Osteocyte (in vitro differentiated cells): Measurements from ENCODE around the gene TUNAR. TPM values are rescaled to one million over a fixed set of nuclear protein-coding genes. Genes with fewer than 3 reads are reported as not detected.

ENCODE experiments used
- DNase-seq: peaks from one replicate; pipeline ENCODE4 v3.0.0; 2021; ENCODE audit warnings: mixed read lengths; ENCODE audit not compliant: unreplicated experiment; ENCODE audit errors: extremely low spot score
- H3K27ac Mint-ChIP-seq: one replicate; pipeline ENCODE4 v1.8.0; 2021; ENCODE audit warnings: mild to moderate bottlenecking, mixed read lengths; ENCODE audit not compliant: unreplicated experiment
- H3K27me3 Mint-ChIP-seq: one replicate; pipeline ENCODE4 v1.8.0; 2021; ENCODE audit warnings: mixed read lengths; ENCODE audit not compliant: unreplicated experiment
- H3K36me3 Mint-ChIP-seq: one replicate; pipeline ENCODE4 v1.8.0; 2021; ENCODE audit warnings: mixed read lengths; ENCODE audit not compliant: unreplicated experiment
- H3K4me1 Mint-ChIP-seq: one replicate; pipeline ENCODE4 v1.8.0; 2021; ENCODE audit warnings: mixed read lengths; ENCODE audit not compliant: unreplicated experiment
- H3K4me3 Mint-ChIP-seq: one replicate; pipeline ENCODE4 v1.8.0; 2021; ENCODE audit warnings: mild to moderate bottlenecking, moderate library complexity, mixed read lengths; ENCODE audit not compliant: unreplicated experiment
- H3K9me3 Mint-ChIP-seq: one replicate; pipeline ENCODE4 v1.8.0; 2021; ENCODE audit warnings: mixed read lengths; ENCODE audit not compliant: unreplicated experiment
- total RNA-seq: library from RNA; stranded (reverse); gene quantifications from 2 replicates; pipeline ENCODE4 v1.2.1, GENCODE V29; 2021
- TF ChIP-seq, protein P1 (sequence below): fragments of 200-600 bp; sonication (generic); IDR thresholded peaks from 2 replicates; pipeline ENCODE4 v1.5.0; 2021; ENCODE audit warnings: antibody characterized with exemption, mild to moderate bottlenecking, moderate library complexity

The TUNAR gene
- total RNA-seq, 1 donor from 2014 or later, result 0.27 TPM

DNA sequence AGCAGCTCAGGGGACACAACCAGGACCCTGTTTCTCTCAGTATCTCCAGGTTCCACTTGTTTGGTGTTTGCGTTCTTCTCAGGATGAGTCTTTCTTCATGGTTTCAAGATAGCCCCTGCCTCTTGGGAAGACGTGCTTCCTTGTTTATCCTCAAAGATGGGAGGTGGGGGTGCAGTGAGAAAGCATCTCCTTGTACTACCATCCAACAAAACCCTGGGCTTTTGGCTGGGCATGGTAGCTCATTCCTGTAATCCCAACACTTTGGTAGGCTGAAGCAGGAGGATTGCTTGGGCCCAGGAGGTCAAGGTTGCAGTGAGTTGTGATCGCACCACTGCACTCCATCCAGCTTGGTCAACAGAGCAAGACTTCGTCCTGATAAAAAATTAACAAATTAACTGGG, 21.0 kb upstream of the TUNAR start:
- H3K27ac Mint-ChIP-seq, result no peak overlapping the region
- TF ChIP-seq, protein P1, sequence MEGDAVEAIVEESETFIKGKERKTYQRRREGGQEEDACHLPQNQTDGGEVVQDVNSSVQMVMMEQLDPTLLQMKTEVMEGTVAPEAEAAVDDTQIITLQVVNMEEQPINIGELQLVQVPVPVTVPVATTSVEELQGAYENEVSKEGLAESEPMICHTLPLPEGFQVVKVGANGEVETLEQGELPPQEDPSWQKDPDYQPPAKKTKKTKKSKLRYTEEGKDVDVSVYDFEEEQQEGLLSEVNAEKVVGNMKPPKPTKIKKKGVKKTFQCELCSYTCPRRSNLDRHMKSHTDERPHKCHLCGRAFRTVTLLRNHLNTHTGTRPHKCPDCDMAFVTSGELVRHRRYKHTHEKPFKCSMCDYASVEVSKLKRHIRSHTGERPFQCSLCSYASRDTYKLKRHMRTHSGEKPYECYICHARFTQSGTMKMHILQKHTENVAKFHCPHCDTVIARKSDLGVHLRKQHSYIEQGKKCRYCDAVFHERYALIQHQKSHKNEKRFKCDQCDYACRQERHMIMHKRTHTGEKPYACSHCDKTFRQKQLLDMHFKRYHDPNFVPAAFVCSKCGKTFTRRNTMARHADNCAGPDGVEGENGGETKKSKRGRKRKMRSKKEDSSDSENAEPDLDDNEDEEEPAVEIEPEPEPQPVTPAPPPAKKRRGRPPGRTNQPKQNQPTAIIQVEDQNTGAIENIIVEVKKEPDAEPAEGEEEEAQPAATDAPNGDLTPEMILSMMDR, result no peak
- peaks cover 4% of the 10 kb centered on the region for H3K9me3 Mint-ChIP-seq
- no peak overlapping the region for H3K4me3 Mint-ChIP-seq
- no peaks in the 10 kb centered on the region for H3K4me1 Mint-ChIP-seq
- H3K36me3 Mint-ChIP-seq, result no peaks in the 10 kb centered on the region
- peaks cover 6% of the 10 kb centered on the region for H3K27me3 Mint-ChIP-seq
- DNase-seq, result no peak

DNA sequence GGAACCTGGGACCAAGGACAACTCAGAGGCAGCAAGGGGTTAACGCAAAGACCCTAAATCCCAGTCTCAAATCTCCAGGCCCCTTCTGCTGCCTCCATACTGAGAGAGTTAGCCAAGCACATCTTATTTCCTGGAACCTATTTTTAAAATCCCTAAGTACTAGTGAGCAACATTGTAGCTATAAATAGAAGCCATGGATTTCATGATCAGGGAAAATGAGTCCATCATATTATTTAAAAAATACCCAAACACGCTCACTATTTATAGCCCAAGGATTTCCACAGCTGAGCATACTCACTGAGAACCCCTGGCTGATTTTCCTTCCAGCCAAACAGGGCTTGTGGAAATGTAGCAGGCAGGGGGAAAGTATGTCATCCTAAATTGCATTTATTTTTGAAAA, 19.4 kb upstream of the TUNAR start:
- H3K27ac Mint-ChIP-seq, result no peak overlapping the region
- no peaks in the 10 kb centered on the region for H3K9me3 Mint-ChIP-seq
- TF ChIP-seq, protein P1, result no peak
- peaks cover 6% of the 10 kb centered on the region for H3K27me3 Mint-ChIP-seq
- H3K36me3 Mint-ChIP-seq, result no peaks in the 10 kb centered on the region
- no peak for DNase-seq
- no peaks in the 10 kb centered on the region for H3K4me1 Mint-ChIP-seq
- no peak overlapping the region for H3K4me3 Mint-ChIP-seq

DNA sequence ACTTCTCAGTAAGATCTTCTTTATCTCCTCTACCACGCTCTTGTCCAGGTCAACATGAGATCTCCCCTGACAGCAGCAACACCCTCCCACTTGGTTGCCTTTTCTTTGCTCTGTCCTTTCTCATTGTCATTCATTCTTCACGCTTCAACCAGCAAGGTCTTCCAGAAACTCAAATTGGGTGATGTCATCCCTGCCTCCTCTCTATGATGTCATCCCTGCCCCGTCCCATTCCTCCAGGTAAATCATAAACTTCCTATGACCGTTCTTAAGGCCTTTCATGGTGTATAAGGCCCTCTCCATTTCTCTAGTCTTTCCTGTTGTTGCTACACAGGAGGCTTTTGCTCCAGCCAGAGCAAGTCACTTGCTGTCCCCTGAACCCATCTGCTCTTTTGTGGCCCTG, 17.7 kb upstream of the TUNAR start:
- no peak overlapping the region for H3K27ac Mint-ChIP-seq
- H3K9me3 Mint-ChIP-seq, result no peaks in the 10 kb centered on the region
- H3K36me3 Mint-ChIP-seq, result no peaks in the 10 kb centered on the region
- no peaks in the 10 kb centered on the region for H3K4me1 Mint-ChIP-seq
- DNase-seq, result no peak
- peaks cover 3% of the 10 kb centered on the region for H3K27me3 Mint-ChIP-seq
- TF ChIP-seq, protein P1, result no peak
- H3K4me3 Mint-ChIP-seq, result no peak overlapping the region

DNA sequence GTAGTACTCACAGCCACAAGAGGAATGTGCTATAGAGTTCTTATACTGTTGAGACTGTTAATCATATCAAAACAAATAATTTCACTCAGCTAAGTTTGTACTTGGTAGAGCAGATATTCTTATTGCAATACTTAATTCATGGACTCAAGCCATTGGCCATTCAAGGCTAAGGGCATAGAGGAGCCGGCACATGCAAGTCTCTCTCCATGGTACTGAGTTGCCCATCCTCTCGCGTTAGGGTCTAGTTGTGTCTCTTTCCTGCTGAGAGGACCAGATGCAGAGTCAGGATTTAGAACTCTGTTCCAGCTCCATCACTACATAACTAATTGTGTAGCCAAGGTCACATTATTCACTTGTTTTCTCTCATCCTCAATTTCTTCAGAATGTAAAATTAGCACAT, 14.4 kb upstream of the TUNAR start:
- DNase-seq, result no peak
- no peaks in the 10 kb centered on the region for H3K36me3 Mint-ChIP-seq
- H3K9me3 Mint-ChIP-seq, result peaks cover 3% of the 10 kb centered on the region
- H3K4me3 Mint-ChIP-seq, result no peak overlapping the region
- H3K27me3 Mint-ChIP-seq, result peaks cover 8% of the 10 kb centered on the region
- no peak overlapping the region for H3K27ac Mint-ChIP-seq
- no peaks in the 10 kb centered on the region for H3K4me1 Mint-ChIP-seq
- TF ChIP-seq, protein P1, result no peak

DNA sequence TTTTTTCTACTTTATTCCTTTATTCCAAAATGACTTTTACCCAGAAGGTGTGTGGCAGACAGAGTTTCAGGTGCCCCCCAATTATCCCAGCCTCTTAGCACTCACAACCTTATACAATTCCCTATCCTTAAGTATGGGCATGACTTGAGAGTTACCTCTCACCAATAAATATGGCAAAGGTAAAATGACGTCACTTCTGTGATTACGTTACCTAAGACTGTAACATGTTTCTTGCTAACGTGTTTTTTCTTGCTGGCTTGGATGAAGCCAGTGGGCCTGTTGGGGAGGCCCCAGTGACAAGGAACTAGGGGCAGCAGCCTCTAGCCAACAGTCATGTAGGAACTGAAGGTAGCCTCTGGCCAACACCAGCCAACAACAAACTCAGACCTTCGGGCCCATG, 13.3 kb upstream of the TUNAR start:
- H3K36me3 Mint-ChIP-seq, result no peaks in the 10 kb centered on the region
- H3K27me3 Mint-ChIP-seq, result peaks cover 18% of the 10 kb centered on the region
- TF ChIP-seq, protein P1, result no peak
- H3K4me3 Mint-ChIP-seq, result no peak overlapping the region
- no peak for DNase-seq
- H3K9me3 Mint-ChIP-seq, result peaks cover 3% of the 10 kb centered on the region
- H3K27ac Mint-ChIP-seq, result no peak overlapping the region
- no peaks in the 10 kb centered on the region for H3K4me1 Mint-ChIP-seq
